ENCODE measurements around the gene POLR1E.

POLR1E gene

GRCh38 chr9:37547328-37547878 is 61.7 kb downstream of the POLR1E start:
- Histone ChIP-seq H3K27me3 (ENCODE audit: insufficient read depth, insufficient read length) (no peaks in the 10 kb centered on the region), H3K4me1 (ENCODE audit: insufficient read depth, insufficient read length) (no peaks in the 10 kb centered on the region), H3K36me3 (ENCODE audit: insufficient read depth, insufficient read length, low read length) (peaks cover 4% of the 10 kb centered on the region), H3K9ac (ENCODE audit: insufficient read length, low read depth) (no peak overlapping the region), H3K9me3 (ENCODE audit: insufficient read depth, low read length) (no peaks in the 10 kb centered on the region), H3K4me3 (ENCODE audit: insufficient read length, low read depth) (no peak overlapping the region)
- no peak for DNase-seq (ENCODE audit: low read depth, low spot score)
- TF ChIP-seq ZNF274 (IDR thresholded peaks at IDR 0.05; ENCODE audit: low read depth, low read length): no peak
- TF ChIP-seq SUZ12 (IDR thresholded peaks at IDR 0.05; ENCODE audit: extremely low read depth, insufficient read depth, insufficient read length): no peak
- TF ChIP-seq YY1 (IDR thresholded peaks at IDR 0.05; ENCODE audit: insufficient read depth, insufficient read length): no peak

- Histone ChIP-seq H3K4me3 (ENCODE audit: insufficient read length, low read depth) (no peak overlapping the region), H3K9ac (ENCODE audit: insufficient read length, low read depth) (no peak overlapping the region), H3K27me3 (ENCODE audit: insufficient read depth, insufficient read length) (no peaks in the 10 kb centered on the region), H3K36me3 (ENCODE audit: insufficient read depth, insufficient read length, low read length) (peaks cover 4% of the 10 kb centered on the region), H3K4me1 (ENCODE audit: insufficient read depth, insufficient read length) (no peaks in the 10 kb centered on the region), H3K9me3 (ENCODE audit: insufficient read depth, low read length) (no peaks in the 10 kb centered on the region)
- DNase-seq (ENCODE audit: low read depth, low spot score): no peak
- no peak for TF ChIP-seq SUZ12 (IDR thresholded peaks at IDR 0.05; ENCODE audit: extremely low read depth, insufficient read depth, insufficient read length)
- TF ChIP-seq ZNF274 (IDR thresholded peaks at IDR 0.05; ENCODE audit: low read depth, low read length): no peak
- TF ChIP-seq YY1 (IDR thresholded peaks at IDR 0.05; ENCODE audit: insufficient read depth, insufficient read length): no peak
These were observed 63.8 kb downstream of the POLR1E start for GRCh38 chr9:37549527-37549926.

GRCh38 chr9:37550781-37551180 is 65.0 kb downstream of the POLR1E start:
- peaks cover 4% of the 10 kb centered on the region for H3K36me3 ChIP-seq (ENCODE audit: insufficient read depth, insufficient read length, low read length)
- no peaks in the 10 kb centered on the region for H3K27me3 ChIP-seq (ENCODE audit: insufficient read depth, insufficient read length)
- no peak for TF ChIP-seq SUZ12 (IDR thresholded peaks at IDR 0.05; ENCODE audit: extremely low read depth, insufficient read depth, insufficient read length)
- no peak for TF ChIP-seq YY1 (IDR thresholded peaks at IDR 0.05; ENCODE audit: insufficient read depth, insufficient read length)
- TF ChIP-seq ZNF274 (IDR thresholded peaks at IDR 0.05; ENCODE audit: low read depth, low read length): no peak
- DNase-seq (ENCODE audit: low read depth, low spot score): no peak
- H3K4me3 ChIP-seq (ENCODE audit: insufficient read length, low read depth): no peak overlapping the region
- no peaks in the 10 kb centered on the region for H3K9me3 ChIP-seq (ENCODE audit: insufficient read depth, low read length)
- no peak overlapping the region for H3K9ac ChIP-seq (ENCODE audit: insufficient read length, low read depth)
- H3K4me1 ChIP-seq (ENCODE audit: insufficient read depth, insufficient read length): no peaks in the 10 kb centered on the region

- TF ChIP-seq ZNF274 (IDR thresholded peaks at IDR 0.05; ENCODE audit: low read depth, low read length): no peak
- TF ChIP-seq SUZ12 (IDR thresholded peaks at IDR 0.05; ENCODE audit: extremely low read depth, insufficient read depth, insufficient read length): no peak
- no peak for TF ChIP-seq YY1 (IDR thresholded peaks at IDR 0.05; ENCODE audit: insufficient read depth, insufficient read length)
These were observed 65.7 kb downstream of the POLR1E start for GRCh38 chr9:37551468-37551867.

GRCh38 chr9:37551888-37552287 is 66.1 kb downstream of the POLR1E start:
- Histone ChIP-seq H3K27me3 (ENCODE audit: insufficient read depth, insufficient read length) (no peaks in the 10 kb centered on the region), H3K4me1 (ENCODE audit: insufficient read depth, insufficient read length) (no peaks in the 10 kb centered on the region), H3K4me3 (ENCODE audit: insufficient read length, low read depth) (no peak overlapping the region), H3K36me3 (ENCODE audit: insufficient read depth, insufficient read length, low read length) (no peaks in the 10 kb centered on the region), H3K9me3 (ENCODE audit: insufficient read depth, low read length) (no peaks in the 10 kb centered on the region), H3K9ac (ENCODE audit: insufficient read length, low read depth) (no peak overlapping the region)
- no peak for TF ChIP-seq SUZ12 (IDR thresholded peaks at IDR 0.05; ENCODE audit: extremely low read depth, insufficient read depth, insufficient read length)
- no peak for TF ChIP-seq YY1 (IDR thresholded peaks at IDR 0.05; ENCODE audit: insufficient read depth, insufficient read length)
- no peak for TF ChIP-seq ZNF274 (IDR thresholded peaks at IDR 0.05; ENCODE audit: low read depth, low read length)
- no peak for DNase-seq (ENCODE audit: low read depth, low spot score)

More at GRCh38 chr9:37551468-37551867, 65.7 kb downstream of the POLR1E start:
- no peak overlapping the region for H3K9ac ChIP-seq (ENCODE audit: insufficient read length, low read depth)
- H3K27me3 ChIP-seq (ENCODE audit: insufficient read depth, insufficient read length): no peaks in the 10 kb centered on the region
- H3K36me3 ChIP-seq (ENCODE audit: insufficient read depth, insufficient read length, low read length): no peaks in the 10 kb centered on the region
- DNase-seq (ENCODE audit: low read depth, low spot score): no peak
- H3K9me3 ChIP-seq (ENCODE audit: insufficient read depth, low read length): no peaks in the 10 kb centered on the region
- H3K4me3 ChIP-seq (ENCODE audit: insufficient read length, low read depth): no peak overlapping the region
- H3K4me1 ChIP-seq (ENCODE audit: insufficient read depth, insufficient read length): no peaks in the 10 kb centered on the region
